GM21360 (cell line): ENCODE data around the gene ZNF774.
"Not testable (repeated sequence)": the region's sequence is repeated elsewhere in the genome, so short reads cannot be mapped to it uniquely, and the experiment has no call there.

Experiments used
- ATAC-seq: cut with Tn5 transposase; IDR thresholded peaks from one replicate; pipeline ENCODE4 v1.9.1; 2021; ENCODE audit warnings: mild to moderate bottlenecking, moderate library complexity; ENCODE audit not compliant: unreplicated experiment

Gene ZNF774

GRCh38 chr15:90388462-90389380 lies 36.6 kb downstream of the ZNF774 start:
- ATAC-seq: peak; percentile 42

GRCh38 chr15:90389513-90389912 lies 37.4 kb downstream of the ZNF774 start:
- ATAC-seq: no peak

- no peak for ATAC-seq
Observed at GRCh38 chr15:90393040-90393439, 41.0 kb downstream of the ZNF774 start.

GRCh38 chr15:90394074-90394473 lies 42.0 kb downstream of the ZNF774 start:
- ATAC-seq: no peak

GRCh38 chr15:90394748-90395442 lies 42.8 kb downstream of the ZNF774 start:
- ATAC-seq: no peak

- ATAC-seq: no peak
Observed at GRCh38 chr15:90396321-90396720, 44.2 kb downstream of the ZNF774 start.

- ATAC-seq: no peak
Observed at GRCh38 chr15:90400005-90400758, 48.1 kb downstream of the ZNF774 start.

GRCh38 chr15:90400759-90401314 lies 48.8 kb downstream of the ZNF774 start:
- ATAC-seq: peak; percentile 98

- ATAC-seq: no peak
Observed at GRCh38 chr15:90401495-90401894, 49.4 kb downstream of the ZNF774 start.

- ATAC-seq: no peak
Observed at GRCh38 chr15:90402223-90402622, 50.1 kb downstream of the ZNF774 start.

- ATAC-seq: no peak
Observed at GRCh38 chr15:90402767-90403166, 50.7 kb downstream of the ZNF774 start.

GRCh38 chr15:90405055-90405607 lies 53.0 kb downstream of the ZNF774 start:
- no peak for ATAC-seq

- no peak for ATAC-seq
Observed at GRCh38 chr15:90407336-90407735, 55.3 kb downstream of the ZNF774 start.

- ATAC-seq: no peak
Observed at GRCh38 chr15:90407871-90408317, 55.8 kb downstream of the ZNF774 start.

- no peak for ATAC-seq
Observed at GRCh38 chr15:90408657-90409056, 56.6 kb downstream of the ZNF774 start.

- not testable (repeated sequence) for ATAC-seq
Observed at GRCh38 chr15:90409587-90409986, 57.5 kb downstream of the ZNF774 start.

- ATAC-seq: not testable (repeated sequence)
Observed at GRCh38 chr15:90410316-90410715, 58.2 kb downstream of the ZNF774 start.

- no peak for ATAC-seq
Observed at GRCh38 chr15:90411176-90411575, 59.1 kb downstream of the ZNF774 start.
